Measurements from ENCODE around the gene MEN1. TPM values are rescaled to one million over a fixed set of nuclear protein-coding genes. Genes with fewer than 3 reads are reported as not detected.

MEN1 gene
- total RNA-seq, 1 donor from 2014 or later = 8.7 TPM

GRCh38 chr11:64836448-64837072, 26.2 kb upstream of the MEN1 start:
- intact Hi-C loops (cut with micrococcal nuclease) = no loop called here
- TF ChIP-seq CTCF (IDR thresholded peaks at IDR 0.05; ENCODE audit: borderline replicate concordance) = no peak
- Histone ChIP-seq H3K4me1 (no peaks in the 10 kb centered on the region), H3K27ac (replicated peaks) (no peak overlapping the region), H3K36me3 (no peaks in the 10 kb centered on the region), H3K27me3 (ENCODE audit: low read depth) (no peaks in the 10 kb centered on the region), H3K9me3 (replicated peaks) (no peaks in the 10 kb centered on the region), H3K4me3 (no peak overlapping the region)
- DNase-seq = no peak

- no peak for DNase-seq
- TF ChIP-seq CTCF (IDR thresholded peaks at IDR 0.05; ENCODE audit: borderline replicate concordance) = no peak
- no peak overlapping the region for H3K27ac ChIP-seq (replicated peaks)
- no peaks in the 10 kb centered on the region for H3K27me3 ChIP-seq (ENCODE audit: low read depth)
- no peaks in the 10 kb centered on the region for H3K36me3 ChIP-seq
- no peaks in the 10 kb centered on the region for H3K4me1 ChIP-seq
- intact Hi-C loops (cut with micrococcal nuclease) = no loop called here
- no peaks in the 10 kb centered on the region for H3K9me3 ChIP-seq (replicated peaks)
- H3K4me3 ChIP-seq = no peak overlapping the region
These were observed 25.5 kb upstream of the MEN1 start for GRCh38 chr11:64835616-64836447.

GRCh38 chr11:64834723-64835615, 24.6 kb upstream of the MEN1 start:
- TF ChIP-seq CTCF (IDR thresholded peaks at IDR 0.05; ENCODE audit: borderline replicate concordance) = no peak
- H3K4me1 ChIP-seq = no peaks in the 10 kb centered on the region
- no peak overlapping the region for H3K27ac ChIP-seq (replicated peaks)
- intact Hi-C loops (cut with micrococcal nuclease) = no loop called here
- no peaks in the 10 kb centered on the region for H3K9me3 ChIP-seq (replicated peaks)
- H3K36me3 ChIP-seq = no peaks in the 10 kb centered on the region
- no peaks in the 10 kb centered on the region for H3K27me3 ChIP-seq (ENCODE audit: low read depth)
- no peak overlapping the region for H3K4me3 ChIP-seq
- DNase-seq = no peak

GRCh38 chr11:64834031-64834722, 23.8 kb upstream of the MEN1 start:
- no peak for DNase-seq
- Histone ChIP-seq H3K36me3 (no peaks in the 10 kb centered on the region), H3K27ac (replicated peaks) (no peak overlapping the region), H3K4me1 (no peaks in the 10 kb centered on the region), H3K9me3 (replicated peaks) (no peaks in the 10 kb centered on the region), H3K27me3 (ENCODE audit: low read depth) (no peaks in the 10 kb centered on the region), H3K4me3 (no peak overlapping the region)
- intact Hi-C loops (cut with micrococcal nuclease) = no loop called here
- TF ChIP-seq CTCF (IDR thresholded peaks at IDR 0.05; ENCODE audit: borderline replicate concordance) = no peak

GRCh38 chr11:64833509-64833908, 23.2 kb upstream of the MEN1 start:
- no peak for DNase-seq
- TF ChIP-seq CTCF (IDR thresholded peaks at IDR 0.05; ENCODE audit: borderline replicate concordance) = no peak
- Histone ChIP-seq H3K4me3 (no peak overlapping the region), H3K27ac (replicated peaks) (no peak overlapping the region), H3K9me3 (replicated peaks) (no peaks in the 10 kb centered on the region), H3K36me3 (no peaks in the 10 kb centered on the region), H3K27me3 (ENCODE audit: low read depth) (no peaks in the 10 kb centered on the region), H3K4me1 (no peaks in the 10 kb centered on the region)
- intact Hi-C loops (cut with micrococcal nuclease) = no loop called here
